ENCODE results near the gene STAB2. TPM values are rescaled to one million over a fixed set of nuclear protein-coding genes. Genes with fewer than 3 reads are reported as not detected.

Gene STAB2
- total RNA-seq, 4 donors from 2014 or later: 0.53 to 0.83 (median 0.69) TPM

DNA sequence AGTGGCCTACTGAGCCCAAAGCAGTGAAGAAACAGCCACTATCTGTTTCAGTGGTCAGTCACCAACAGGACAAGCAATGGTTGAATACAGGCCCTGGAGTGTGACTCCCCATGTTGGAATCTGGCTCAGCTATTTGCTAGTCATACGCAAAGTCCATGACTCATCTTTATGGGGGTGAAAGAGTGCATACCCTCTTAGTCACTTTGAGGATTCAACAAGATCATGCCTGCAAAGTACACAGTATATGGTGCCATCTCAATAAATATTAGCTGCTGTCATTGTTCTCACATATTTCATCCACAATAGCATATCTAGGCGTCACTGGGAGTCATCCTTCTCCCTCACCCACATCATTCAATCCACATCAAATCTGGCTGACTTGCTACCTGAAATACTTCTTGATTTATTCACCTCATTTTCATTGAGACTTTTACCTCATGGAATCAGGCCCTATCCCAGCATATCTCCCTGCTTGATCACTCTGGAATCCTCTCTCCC lies 26.4 kb upstream of the STAB2 start:
- no peak for TF ChIP-seq POLR2A (IDR thresholded peaks at IDR 0.05)
- TF ChIP-seq CTCF (IDR thresholded peaks at IDR 0.05): no peak
- H3K27me3 ChIP-seq: no peaks in the 10 kb centered on the region
- no peak overlapping the region for H3K27ac ChIP-seq
- H3K36me3 ChIP-seq: no peaks in the 10 kb centered on the region
- DNase-seq: no peak
- H3K9me3 ChIP-seq: no peaks in the 10 kb centered on the region
- H3K4me3 ChIP-seq: no peak overlapping the region
- no peaks in the 10 kb centered on the region for H3K4me1 ChIP-seq

DNA sequence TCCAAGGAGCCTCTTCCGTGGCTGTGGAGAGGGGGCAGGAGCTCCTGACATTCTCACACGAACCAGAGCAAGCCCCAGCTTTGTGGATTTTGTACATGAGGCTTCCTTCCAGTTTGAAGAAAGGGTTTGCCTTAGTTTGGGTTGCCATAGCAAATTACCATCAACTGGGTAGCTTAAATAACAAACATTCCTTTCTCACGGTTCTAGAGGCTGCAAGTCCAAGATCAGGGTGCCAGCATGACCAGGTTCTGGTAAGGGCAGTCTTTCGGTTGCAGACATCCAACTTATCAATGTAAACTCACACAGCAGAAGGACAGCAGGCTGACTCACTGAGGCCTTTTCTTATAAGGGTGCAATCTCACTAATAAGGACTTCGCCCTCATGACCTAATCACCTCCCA lies 25.9 kb upstream of the STAB2 start:
- H3K4me1 ChIP-seq: no peaks in the 10 kb centered on the region
- no peaks in the 10 kb centered on the region for H3K27me3 ChIP-seq
- H3K9me3 ChIP-seq: peaks cover 0 to 2% (median 0%) of the 10 kb centered on the region in 4 donors
- H3K4me3 ChIP-seq: no peak overlapping the region
- H3K36me3 ChIP-seq: no peaks in the 10 kb centered on the region
- H3K27ac ChIP-seq: no peak overlapping the region
- TF ChIP-seq POLR2A (IDR thresholded peaks at IDR 0.05) (no peak), CTCF (IDR thresholded peaks at IDR 0.05) (no peak)
- DNase-seq: no peak

DNA sequence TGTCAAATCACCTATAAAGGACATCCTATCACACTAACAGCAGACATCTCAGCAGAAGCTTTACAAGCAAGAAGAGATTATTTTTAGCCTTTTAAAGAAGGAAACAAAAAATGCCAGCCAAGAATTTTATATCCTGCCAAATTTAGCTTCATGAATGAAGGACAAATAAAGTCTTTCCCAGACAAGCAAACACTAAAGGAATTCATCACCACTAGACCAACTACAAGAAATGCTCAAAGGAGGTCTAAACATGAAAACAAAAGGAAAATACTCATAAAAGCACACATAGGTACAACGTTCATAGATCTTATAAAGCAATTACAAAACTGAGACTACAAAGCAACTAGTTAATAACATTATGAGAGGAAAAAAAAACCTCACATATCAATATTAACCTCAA lies 20.7 kb upstream of the STAB2 start:
- no peak for DNase-seq
- Histone ChIP-seq H3K9me3 (peaks cover 0 to 3% (median 0%) of the 10 kb centered on the region in 4 donors), H3K36me3 (no peaks in the 10 kb centered on the region), H3K27ac (no peak overlapping the region), H3K4me1 (no peaks in the 10 kb centered on the region), H3K4me3 (no peak overlapping the region), H3K27me3 (no peaks in the 10 kb centered on the region)
- TF ChIP-seq POLR2A (IDR thresholded peaks at IDR 0.05) (no peak), CTCF (IDR thresholded peaks at IDR 0.05) (no peak)

- no peak overlapping the region for H3K4me3 ChIP-seq
- H3K27ac ChIP-seq: no peak overlapping the region
- H3K9me3 ChIP-seq: peaks cover 0 to 3% (median 0%) of the 10 kb centered on the region in 4 donors
- no peaks in the 10 kb centered on the region for H3K27me3 ChIP-seq
- no peaks in the 10 kb centered on the region for H3K36me3 ChIP-seq
- TF ChIP-seq POLR2A (IDR thresholded peaks at IDR 0.05): no peak
- no peak for TF ChIP-seq CTCF (IDR thresholded peaks at IDR 0.05)
- H3K4me1 ChIP-seq: no peaks in the 10 kb centered on the region
- DNase-seq: no peak
These were observed 17.8 kb upstream of the STAB2 start for GRCh38 chr12:103569278-103569677.

DNA sequence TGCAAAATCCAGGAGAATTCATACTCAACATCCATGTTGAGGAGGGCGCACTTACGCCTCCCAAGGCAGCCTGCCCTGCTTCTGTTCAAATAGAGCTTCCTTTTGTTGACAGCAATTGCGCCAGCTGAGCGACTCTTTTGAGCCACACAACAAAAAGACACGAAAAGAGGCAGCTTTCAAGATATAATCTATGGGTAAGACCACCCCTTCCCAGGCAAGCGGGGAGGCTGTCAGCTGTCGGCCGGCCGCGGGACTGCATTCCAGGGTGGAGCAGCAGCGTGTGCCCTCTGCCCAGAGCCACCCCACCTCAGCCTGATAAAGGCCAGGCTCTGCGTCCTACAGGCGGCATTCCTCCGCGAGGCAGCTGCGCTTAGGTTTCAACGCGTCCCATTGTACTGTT lies 15.8 kb upstream of the STAB2 start:
- H3K9me3 ChIP-seq: peaks cover 0 to under 1% (median 0%) of the 10 kb centered on the region in 4 donors
- no peak overlapping the region for H3K27ac ChIP-seq
- no peaks in the 10 kb centered on the region for H3K36me3 ChIP-seq
- H3K4me3 ChIP-seq: no peak overlapping the region
- TF ChIP-seq POLR2A (IDR thresholded peaks at IDR 0.05) (no peak), CTCF (IDR thresholded peaks at IDR 0.05) (peak in 1 of 6 experiments; percentile 18)
- DNase-seq: peak in 2 of 3 donors; percentile 50 to 57
- H3K27me3 ChIP-seq: no peaks in the 10 kb centered on the region
- no peaks in the 10 kb centered on the region for H3K4me1 ChIP-seq
